A549 (cell line): Measurements from ENCODE around the gene C14orf132. TPM values are rescaled to one million over a fixed set of nuclear protein-coding genes. Genes with fewer than 3 reads are reported as not detected.

Experiments used
- ATAC-seq, 2 experiments: fragments of 200-7000 bp in 1 of 2; fragments of >200 bp in 1 of 2; cut with Nextera tagmentation in 1 of 2; cut with Tn5 transposase in 1 of 2; 3 replicates each; pipeline versions ENCODE4 v1.8.0 to v1.9.1; 2018 to 2020; ENCODE audit warnings: mild to moderate bottlenecking in 1 of 2, moderate library complexity in 1 of 2
- CTCF ChIA-PET: fragments of 300-600 bp; sonication (Branson Sonifier 250); formaldehyde crosslinking; extraction: SDS; loops from one replicate; lab custom pipeline; 2021; ENCODE audit warnings: antibody characterized with exemption, inconsistent platforms; lab: Yijun Ruan, JAX
- POLR2A ChIA-PET: fragments of 350-600 bp; formaldehyde crosslinking; extraction: SDS; loops from one replicate; lab custom pipeline; 2021; ENCODE audit warnings: antibody characterized with exemption, inconsistent platforms; lab: Yijun Ruan, JAX
- DNase-seq, 2 experiments: peaks; one replicate each; pipeline versions ENCODE4 v3.0.0 to v3.0.0-alpha.2; 2011 to 2016; ENCODE audit warnings: low read depth in 1 of 2, low spot score in 1 of 2
- FAIRE-seq: peaks from 2 replicates; lab custom pipeline; 2011; peaks lifted over from hg19 to GRCh38; lab: Jason Lieb, UNC
- H3K27ac ChIP-seq, 2 experiments: fragments of >200 bp; sonication (Bioruptor Twin); formaldehyde crosslinking; 3 replicates each; pipeline ENCODE4 v1.5.1; 2016 to 2017
- H3K4me1 ChIP-seq: fragments of >200 bp; sonication (Bioruptor Twin); formaldehyde crosslinking; 3 replicates; pipeline ENCODE4 v1.6.1; 2016
- H3K4me2 ChIP-seq: fragments of >200 bp; sonication (Bioruptor Twin); formaldehyde crosslinking; 3 replicates; pipeline ENCODE4 v1.6.1; 2016
- H3K4me3 ChIP-seq: fragments of >200 bp; sonication (Bioruptor Twin); formaldehyde crosslinking; 3 replicates; pipeline ENCODE4 v1.5.1; 2016
- H3K9me3 ChIP-seq: fragments of >200 bp; sonication (Bioruptor Twin); formaldehyde crosslinking; 3 replicates; pipeline ENCODE4 v1.6.1; 2016
- ATOH8 ChIP-seq: fragments of 250-450 bp; sonication (Bioruptor Pico); IDR thresholded peaks from 2 replicates; pipeline ENCODE4 v1.5.0; 2020; ENCODE audit warnings: low read depth, mild to moderate bottlenecking, moderate library complexity
- BCL3 ChIP-seq: fragments of >200 bp; sonication (Bioruptor Twin); formaldehyde crosslinking; IDR thresholded peaks from 3 replicates; pipeline ENCODE4 v1.6.1; 2016
- CEBPB ChIP-seq, 2 experiments: fragments of >200 bp in 1 of 2; sonication (Bioruptor Twin) in 1 of 2; formaldehyde crosslinking in 1 of 2; IDR thresholded peaks; 2 replicates each; pipeline ENCODE4 v1.6.1; 2012 to 2016
- CHD2 ChIP-seq: fragments of 150-350 bp; IDR thresholded peaks from 2 replicates; pipeline ENCODE4 v1.6.1; 2014; ENCODE audit warnings: low read length; ENCODE audit not compliant: partially characterized antibody
- CTCF ChIP-seq: fragments of >200 bp; sonication (Bioruptor Twin); formaldehyde crosslinking; IDR thresholded peaks from 3 replicates; pipeline ENCODE4 v1.5.1; 2016
- EHF ChIP-seq: fragments of 250-450 bp; sonication (Bioruptor Pico); IDR thresholded peaks from 2 replicates; pipeline ENCODE4 v1.5.0; 2020; ENCODE audit warnings: mild to moderate bottlenecking
- ELK1 ChIP-seq: fragments of 150-350 bp; IDR thresholded peaks from 2 replicates; pipeline ENCODE4 v1.6.1; 2014; ENCODE audit warnings: low read depth, mild to moderate bottlenecking, low read length
- HOXB13 ChIP-seq: fragments of 250-450 bp; sonication (Bioruptor Pico); IDR thresholded peaks from 2 replicates; pipeline ENCODE4 v1.5.0; 2020; ENCODE audit warnings: low read depth, mild to moderate bottlenecking, moderate library complexity
- JUNB ChIP-seq: fragments of >200 bp; sonication (Bioruptor Twin); formaldehyde crosslinking; IDR thresholded peaks from 2 replicates; pipeline ENCODE4 v1.6.1; 2016
- KDM1A ChIP-seq: fragments of 200-600 bp; sonication (generic); IDR thresholded peaks from 2 replicates; pipeline ENCODE4 v1.6.1; 2016; ENCODE audit warnings: low read depth, mild to moderate bottlenecking
- MYC ChIP-seq: IDR thresholded peaks from 2 replicates; pipeline ENCODE4 v1.6.1; 2012; ENCODE audit warnings: mild to moderate bottlenecking, inconsistent platforms, low read length, improper control_type of control experiment, borderline replicate concordance
- NR3C1 ChIP-seq: fragments of >200 bp; sonication (Bioruptor Twin); formaldehyde crosslinking; IDR thresholded peaks from 3 replicates; pipeline ENCODE4 v1.6.1; 2017
- POLR2AphosphoS2 ChIP-seq: conservative IDR thresholded peaks from 2 replicates; pipeline ENCODE4 v1.6.1; 2012; ENCODE audit warnings: low read length, improper control_type of control experiment, inconsistent platforms
- RAD21 ChIP-seq, 2 experiments: fragments of >200 bp in 1 of 2; sonication (Bioruptor Twin) in 1 of 2; formaldehyde crosslinking in 1 of 2; IDR thresholded peaks in 1 of 2; conservative IDR thresholded peaks in 1 of 2; 2 replicates in 1 of 2; 3 replicates in 1 of 2; pipeline ENCODE4 v1.6.1; 2012 to 2018; ENCODE audit warnings: inconsistent platforms in 1 of 2
- RARB ChIP-seq: fragments of 250-450 bp; sonication (Bioruptor Pico); IDR thresholded peaks from 2 replicates; pipeline ENCODE4 v1.8.0; 2021; ENCODE audit warnings: mild to moderate bottlenecking, moderate library complexity
- REST ChIP-seq: fragments of 200-600 bp; sonication (generic); IDR thresholded peaks from 2 replicates; pipeline ENCODE4 v1.6.1; 2016; ENCODE audit warnings: antibody characterized with exemption, mild to moderate bottlenecking, moderate library complexity
- RNF2 ChIP-seq: fragments of 200-600 bp; sonication (generic); IDR thresholded peaks from 2 replicates; pipeline ENCODE4 v1.6.1; 2016; ENCODE audit warnings: low read depth, mild to moderate bottlenecking, antibody characterized with exemption, moderate library complexity, borderline replicate concordance
- SREBF2 ChIP-seq: fragments of 450-650 bp; IDR thresholded peaks from 2 replicates; pipeline ENCODE4 v1.6.1; 2014; ENCODE audit warnings: mild to moderate bottlenecking, moderate library complexity
- ZSCAN20 ChIP-seq: fragments of 250-450 bp; sonication (Bioruptor Pico); IDR thresholded peaks from 2 replicates; pipeline ENCODE4 v1.8.0; 2022; ENCODE audit warnings: mild to moderate bottlenecking, moderate library complexity
- WGBS: methylation state at CpG from one replicate; pipeline ENCODE4 v1.1.6; 2017; ENCODE audit errors: missing lambda C conversion rate; 5-methylcytosine and 5-hydroxymethylcytosine counted together
- polyA plus RNA-seq, 4 experiments: library from polyadenylated mRNA; depleted of rRNA in 3 of 4; stranded (reverse); fragments of >200 nt; fragmentation: RNase III in 1 of 4; extraction: RNeasy Plus Mini Kit Qiagen cat#74134 plus additional on column Dnase treatment in 1 of 4; gene quantifications; 2 replicates in 3 of 4; 3 replicates in 1 of 4; pipeline ENCODE4 v1.2.3, GENCODE V29; 2011 to 2017

C14orf132 gene
- polyA plus RNA-seq, 2 of the 4 experiments (the other 2 are of a cell fraction) = 4.6 to 8.5 TPM

GRCh38 chr14:96105926-96106441, 66.8 kb downstream of the C14orf132 start:
- Histone ChIP-seq H3K4me1 (peaks cover 36% of the 10 kb centered on the region), H3K9me3 (peaks cover 6% of the 10 kb centered on the region; the same call in 2 of the 3 replicates)
- TF ChIP-seq CEBPB (IDR thresholded peaks at IDR 0.05) = no peak
- TF ChIP-seq RNF2 = no peak
- no peak for TF ChIP-seq RAD21 (conservative IDR thresholded peaks at IDR 0.05 in 1 of 2, IDR thresholded peaks at IDR 0.05 in 1 of 2)
- TF ChIP-seq MYC = no peak
- no peak for TF ChIP-seq CTCF
- no peak for TF ChIP-seq ZSCAN20 (CRISPR knock-in tag)
- no peak for TF ChIP-seq CHD2
- no peak for TF ChIP-seq KDM1A
- TF ChIP-seq BCL3 = no peak
- TF ChIP-seq HOXB13 (CRISPR knock-in tag) = no peak
- TF ChIP-seq SREBF2 = no peak
- TF ChIP-seq ATOH8 (CRISPR knock-in tag) = no peak
- no peak for TF ChIP-seq ELK1
- no peak for TF ChIP-seq RARB (CRISPR knock-in tag)
- TF ChIP-seq REST = no peak
- no peak for TF ChIP-seq POLR2AphosphoS2
- no peak for TF ChIP-seq JUNB
- TF ChIP-seq NR3C1 = no peak
- TF ChIP-seq EHF (CRISPR knock-in tag) = no peak
- TF ChIP-seq, all 56 proteins: peak for 0
- H3K4me3 ChIP-seq = no peak overlapping the region
- ATAC-seq = no peak
- POLR2A ChIA-PET = no interaction called here
- no peak overlapping the region; the same call in 2 of the 3 replicates for H3K4me2 ChIP-seq
- WGBS = 91% methylated on average over 12 of the region's 15 CpGs
- peak overlapping the region; percentile 86 to 89 for H3K27ac ChIP-seq
- CTCF ChIA-PET = interaction anchor here (0.8 to 16.8 kb wide), 8 partner anchors 8 to 195 kb away, joined by 3 to 486 read pairs (median 4); no protein-coding TSS in a partner anchor
- no peak for DNase-seq
- FAIRE-seq = no peak
